Left ventricle myocardium inferior (tissue), 1 donor: ENCODE results near the gene KRT82. TPM values are rescaled to one million over a fixed set of nuclear protein-coding genes. Genes with fewer than 3 reads are reported as not detected.
"Not testable (repeated sequence)": the region's sequence is repeated elsewhere in the genome, so short reads cannot be mapped to it uniquely, and the experiment has no call there.

Experiments used
- DNase-seq: peaks from one replicate; pipeline ENCODE4 v3.0.0-alpha.2; 2020
- H3K27ac ChIP-seq: fragments of 200-600 bp; replicated peaks from 2 replicates; pipeline ENCODE4 v1.8.0; 2021
- H3K27me3 ChIP-seq: fragments of 200-600 bp; 2 replicates; pipeline ENCODE4 v1.8.0; 2021; ENCODE audit warnings: low read depth
- H3K36me3 ChIP-seq: fragments of 200-600 bp; 2 replicates; pipeline ENCODE4 v1.8.0; 2021
- H3K4me1 ChIP-seq: fragments of 200-600 bp; 2 replicates; pipeline ENCODE4 v1.8.0; 2021
- H3K4me3 ChIP-seq: fragments of 200-600 bp; 2 replicates; pipeline ENCODE4 v1.8.0; 2021; ENCODE audit warnings: mild to moderate bottlenecking, moderate library complexity
- H3K9me3 ChIP-seq: fragments of 200-600 bp; replicated peaks from 2 replicates; pipeline ENCODE4 v1.8.0; 2021
- intact Hi-C: fragments of 100-400 bp; cut with micrococcal nuclease; formaldehyde crosslinking; loops from one replicate; pipeline ENCODE4 v1.11.0; 2022
- total RNA-seq: library from RNA; stranded (reverse); fragmentation: NEBNext Ultra II Directional; extraction: Animal tissue kit (Norgen Biotek cat#: 25700); gene quantifications from one replicate; pipeline ENCODE4 v1.2.1, GENCODE V29; 2021
- TF ChIP-seq, protein P1 (sequence below): fragments of 200-600 bp; IDR thresholded peaks from 2 replicates; pipeline ENCODE4 v1.8.0; 2021; ENCODE audit warnings: antibody characterized with exemption, mild to moderate bottlenecking, borderline replicate concordance
- donor health status: DM: no; HTN: yes; CAD: no; lungs with severe emphysema.

The KRT82 gene
- total RNA-seq, 1 donor from 2014 or later = not detected

DNA sequence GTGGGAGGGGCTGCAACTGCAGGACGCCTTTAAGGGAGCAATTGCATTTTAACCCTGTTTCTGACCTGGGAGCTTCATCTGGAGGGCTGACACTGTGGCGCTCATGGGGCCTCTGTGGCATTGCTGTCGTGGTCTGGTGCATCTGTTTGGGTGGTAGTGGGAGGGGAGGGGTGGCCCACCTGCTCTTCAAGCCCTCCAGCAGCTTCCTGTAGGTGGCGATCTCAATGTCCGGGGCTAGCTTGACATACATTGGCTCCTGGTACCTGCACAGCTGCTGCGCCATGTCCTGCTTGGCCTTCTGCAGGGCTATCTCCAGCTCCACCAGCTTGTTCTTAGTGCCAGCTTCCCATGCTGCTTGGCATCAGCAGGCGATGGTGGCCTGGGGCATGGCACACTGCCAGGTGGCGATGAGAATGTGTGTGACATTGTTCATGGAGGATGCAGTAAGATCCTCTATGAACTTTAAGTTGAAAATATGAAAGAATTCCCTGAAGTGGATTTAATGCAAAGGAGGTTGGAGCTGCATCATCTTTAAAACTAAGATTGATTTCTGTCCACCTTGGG is 7.7 kb upstream of the KRT82 start:
- Histone ChIP-seq H3K4me1 (peaks cover 19% of the 10 kb centered on the region), H3K9me3 (no peaks in the 10 kb centered on the region), H3K27ac (no peak overlapping the region), H3K36me3 (no peaks in the 10 kb centered on the region), H3K4me3 (no peak overlapping the region), H3K27me3 (peaks cover 21% of the 10 kb centered on the region)
- intact Hi-C loops = no loop called here
- DNase-seq = no peak
- TF ChIP-seq, protein P1, sequence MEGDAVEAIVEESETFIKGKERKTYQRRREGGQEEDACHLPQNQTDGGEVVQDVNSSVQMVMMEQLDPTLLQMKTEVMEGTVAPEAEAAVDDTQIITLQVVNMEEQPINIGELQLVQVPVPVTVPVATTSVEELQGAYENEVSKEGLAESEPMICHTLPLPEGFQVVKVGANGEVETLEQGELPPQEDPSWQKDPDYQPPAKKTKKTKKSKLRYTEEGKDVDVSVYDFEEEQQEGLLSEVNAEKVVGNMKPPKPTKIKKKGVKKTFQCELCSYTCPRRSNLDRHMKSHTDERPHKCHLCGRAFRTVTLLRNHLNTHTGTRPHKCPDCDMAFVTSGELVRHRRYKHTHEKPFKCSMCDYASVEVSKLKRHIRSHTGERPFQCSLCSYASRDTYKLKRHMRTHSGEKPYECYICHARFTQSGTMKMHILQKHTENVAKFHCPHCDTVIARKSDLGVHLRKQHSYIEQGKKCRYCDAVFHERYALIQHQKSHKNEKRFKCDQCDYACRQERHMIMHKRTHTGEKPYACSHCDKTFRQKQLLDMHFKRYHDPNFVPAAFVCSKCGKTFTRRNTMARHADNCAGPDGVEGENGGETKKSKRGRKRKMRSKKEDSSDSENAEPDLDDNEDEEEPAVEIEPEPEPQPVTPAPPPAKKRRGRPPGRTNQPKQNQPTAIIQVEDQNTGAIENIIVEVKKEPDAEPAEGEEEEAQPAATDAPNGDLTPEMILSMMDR = no peak

DNA sequence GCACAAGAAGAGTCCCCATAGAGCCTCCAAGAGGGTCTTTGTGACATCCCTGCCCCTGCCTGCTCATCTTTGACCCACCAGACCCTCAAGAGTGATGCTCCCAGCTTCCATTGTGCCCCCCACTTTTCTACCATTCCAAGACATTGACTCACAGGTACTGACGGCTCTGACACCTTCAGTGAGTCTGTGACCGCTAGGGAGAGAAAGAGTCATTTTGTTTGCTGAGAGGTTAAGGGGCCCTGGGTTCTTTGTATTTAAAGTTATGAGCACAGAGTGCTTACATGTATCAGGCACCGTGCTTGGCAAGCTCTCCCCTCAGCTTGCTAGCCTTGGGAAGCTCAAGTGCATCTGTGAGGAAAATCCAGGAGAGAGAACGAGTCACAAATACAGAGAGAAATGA is 7.1 kb upstream of the KRT82 start:
- H3K27ac ChIP-seq = no peak overlapping the region
- no peaks in the 10 kb centered on the region for H3K36me3 ChIP-seq
- no peak for DNase-seq
- intact Hi-C loops = no loop called here
- H3K9me3 ChIP-seq = no peaks in the 10 kb centered on the region
- H3K4me3 ChIP-seq = no peak overlapping the region
- H3K4me1 ChIP-seq = peaks cover 19% of the 10 kb centered on the region
- TF ChIP-seq, protein P1 = no peak
- peaks cover 26% of the 10 kb centered on the region for H3K27me3 ChIP-seq

- DNase-seq = no peak
- Histone ChIP-seq H3K9me3 (no peaks in the 10 kb centered on the region), H3K36me3 (no peaks in the 10 kb centered on the region), H3K4me1 (peaks cover 13% of the 10 kb centered on the region), H3K4me3 (no peak overlapping the region), H3K27ac (no peak overlapping the region), H3K27me3 (peaks cover 38% of the 10 kb centered on the region)
- intact Hi-C loops = no loop called here
- TF ChIP-seq, protein P1 = no peak
These were observed 5.7 kb upstream of the KRT82 start for GRCh38 chr12:52411815-52412214.

- DNase-seq, H3K27ac ChIP-seq, H3K4me1 ChIP-seq, H3K4me3 ChIP-seq, H3K9me3 ChIP-seq, H3K36me3 ChIP-seq, intact Hi-C loops: not testable (repeated sequence)
- H3K27me3 ChIP-seq = peaks cover 48% of the 10 kb centered on the region
These were observed 4.6 kb upstream of the KRT82 start for GRCh38 chr12:52410589-52411248.

DNA sequence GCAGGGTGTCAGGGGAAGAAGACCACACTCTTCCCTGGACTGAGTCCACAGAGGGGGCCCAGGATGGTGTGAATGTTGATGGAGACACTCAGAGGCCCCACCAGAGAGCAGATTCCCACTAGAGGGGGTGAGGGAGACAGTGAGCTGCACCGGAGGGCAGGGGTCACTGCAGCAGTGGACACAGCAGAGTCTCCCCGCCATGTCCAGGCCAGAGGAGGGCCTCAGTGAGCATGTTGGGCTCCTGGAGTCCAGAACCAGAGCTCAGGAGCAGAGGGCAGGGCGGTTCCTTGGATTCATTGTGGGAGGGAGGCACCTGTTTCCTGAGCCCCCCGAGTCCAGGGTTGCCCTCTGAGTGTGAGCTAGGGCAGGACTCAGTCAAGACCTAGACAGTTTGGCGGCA is 1.8 kb upstream of the KRT82 start:
- DNase-seq = no peak
- intact Hi-C loops = no loop called here
- Histone ChIP-seq H3K4me1 (peaks cover 6% of the 10 kb centered on the region), H3K9me3 (no peaks in the 10 kb centered on the region), H3K27me3 (peaks cover 53% of the 10 kb centered on the region), H3K36me3 (no peaks in the 10 kb centered on the region), H3K4me3 (no peak overlapping the region), H3K27ac (no peak overlapping the region)
- TF ChIP-seq, protein P1 = no peak

DNA sequence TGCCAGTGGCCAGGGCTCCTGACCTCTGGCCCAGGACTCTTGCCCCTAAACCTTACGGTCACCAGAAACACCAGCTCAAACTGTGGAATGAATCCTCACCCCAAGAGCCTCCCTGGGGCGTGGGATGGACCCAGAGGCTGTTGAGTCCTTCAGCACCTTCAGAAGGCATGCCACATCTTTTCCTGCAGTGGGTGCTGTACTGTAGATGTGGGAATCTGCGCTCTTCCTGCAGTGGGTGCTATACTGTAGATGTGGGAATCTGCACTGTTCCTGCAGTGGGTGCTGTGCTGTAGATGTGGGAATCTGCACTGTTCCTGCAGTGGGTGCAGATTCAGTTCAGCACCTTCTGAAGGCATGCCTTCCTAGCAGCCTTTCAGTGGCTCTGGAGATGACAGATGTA is 1.2 kb downstream of the KRT82 start:
- Histone ChIP-seq H3K36me3 (no peaks in the 10 kb centered on the region), H3K27ac (no peak overlapping the region), H3K4me3 (no peak overlapping the region), H3K4me1 (no peaks in the 10 kb centered on the region), H3K27me3 (peaks cover 56% of the 10 kb centered on the region), H3K9me3 (no peaks in the 10 kb centered on the region)
- intact Hi-C loops = no loop called here
- TF ChIP-seq, protein P1 = no peak
- DNase-seq = no peak
